Ishikawa (cell line): ENCODE results near the gene TRIM3.

Source experiments
- CEBPB ChIP-seq: IDR thresholded peaks from 2 replicates; pipeline ENCODE4 v1.6.1; 2012
- EGR1 ChIP-seq: IDR thresholded peaks from 2 replicates; pipeline ENCODE4 v1.6.1; 2012
- EP300 ChIP-seq: IDR thresholded peaks from 2 replicates; pipeline ENCODE4 v1.6.1; 2012; ENCODE audit warnings: borderline replicate concordance
- FOXM1 ChIP-seq: IDR thresholded peaks from 2 replicates; pipeline ENCODE4 v1.6.1; 2012; ENCODE audit warnings: low read depth, borderline replicate concordance
- MAX ChIP-seq: IDR thresholded peaks from 2 replicates; pipeline ENCODE4 v1.6.1; 2012
- NFIC ChIP-seq: IDR thresholded peaks from 2 replicates; pipeline ENCODE4 v1.6.1; 2012
- RAD21 ChIP-seq: IDR thresholded peaks from 2 replicates; pipeline ENCODE4 v1.6.1; 2012; ENCODE audit warnings: low read depth
- REST ChIP-seq: IDR thresholded peaks from 2 replicates; pipeline ENCODE4 v1.6.1; 2012; ENCODE audit warnings: low read depth, mild to moderate bottlenecking
- TEAD4 ChIP-seq: IDR thresholded peaks from 2 replicates; pipeline ENCODE4 v1.6.1; 2012

- TF ChIP-seq CEBPB (no peak), RAD21 (no peak), EP300 (no peak), FOXM1 (no peak), REST (no peak), EGR1 (no peak), TEAD4 (no peak), NFIC (no peak), MAX (no peak)
Measured at GRCh38 chr11:6437423-6437822, 36.3 kb downstream of the TRIM3 start.
